PC-9 (cell line): Measurements from ENCODE around the gene APBA2. TPM values are rescaled to one million over a fixed set of nuclear protein-coding genes. Genes with fewer than 3 reads are reported as not detected.

Experiments used
- BruUV-seq: library from RNA; stranded (reverse); fragments of 400-500 nt; replicated peaks from 2 replicates; lab custom pipeline; 2021; lab: Mats Ljungman, UMichigan
- CTCF ChIA-PET: fragments of 300-600 bp; sonication (Branson Sonifier 250); formaldehyde crosslinking; loops from one replicate; lab custom pipeline; 2022; ENCODE audit warnings: antibody characterized with exemption; lab: Charles Lee
- POLR2A ChIA-PET: fragments of 300-600 bp; sonication (Branson Sonifier 250); formaldehyde crosslinking; loops from one replicate; lab custom pipeline; 2022; ENCODE audit warnings: antibody characterized with exemption; ENCODE audit not compliant: unreplicated experiment; lab: Charles Lee
- DNase-seq, 2 experiments: peaks; one replicate each; pipeline versions ENCODE4 v3.0.0 to v3.0.0-alpha.2; 2015 to 2022; ENCODE audit warnings: mixed read lengths in 1 of 2
- H2AFZ ChIP-seq: fragments of 200-600 bp; sonication (generic); 2 replicates; pipeline ENCODE4 v1.8.1; 2017; ENCODE audit warnings: antibody characterized with exemption
- H3F3A ChIP-seq: fragments of 200-600 bp; sonication (generic); 2 replicates; pipeline ENCODE4 v1.8.1; 2017; ENCODE audit warnings: antibody characterized with exemption, mild to moderate bottlenecking, low read depth; ENCODE audit not compliant: insufficient read depth
- H3K27ac ChIP-seq: fragments of 200-600 bp; sonication (generic); 2 replicates; pipeline ENCODE4 v1.6.1; 2016; ENCODE audit warnings: mixed run types
- H3K27me3 ChIP-seq: fragments of 200-600 bp; sonication (generic); 2 replicates; pipeline ENCODE4 v1.6.1; 2016; ENCODE audit warnings: low read depth, mixed run types; ENCODE audit not compliant: insufficient read depth
- H3K36me3 ChIP-seq: fragments of 200-600 bp; sonication (generic); 2 replicates; pipeline ENCODE4 v1.6.1; 2016; ENCODE audit warnings: low read depth, mixed run types
- H3K4me1 ChIP-seq: fragments of 200-600 bp; sonication (generic); replicated peaks from 2 replicates; pipeline ENCODE4 v1.6.1; 2016; ENCODE audit warnings: mixed run types; ENCODE audit not compliant: insufficient read depth
- H3K4me2 ChIP-seq: fragments of 200-600 bp; sonication (generic); 2 replicates; pipeline ENCODE4 v1.6.1; 2017; ENCODE audit warnings: mixed run types
- H3K4me3 ChIP-seq: fragments of 200-600 bp; sonication (generic); 2 replicates; pipeline ENCODE4 v1.6.1; 2016; ENCODE audit warnings: mixed run types
- H3K79me2 ChIP-seq: fragments of 200-600 bp; sonication (generic); 2 replicates; pipeline ENCODE4 v1.6.1; 2017; ENCODE audit warnings: low read depth, mixed run types
- H3K9me2 ChIP-seq: fragments of 200-600 bp; sonication (generic); 2 replicates; pipeline ENCODE4 v1.8.1; 2017; ENCODE audit warnings: mild to moderate bottlenecking; ENCODE audit not compliant: insufficient read depth
- H3K9me3 ChIP-seq: fragments of 200-600 bp; sonication (generic); 2 replicates; pipeline ENCODE4 v1.8.1; 2016; ENCODE audit warnings: low read depth; ENCODE audit not compliant: insufficient read depth
- H4K20me1 ChIP-seq: fragments of 200-600 bp; sonication (generic); 2 replicates; pipeline ENCODE4 v1.8.1; 2017; ENCODE audit not compliant: insufficient read depth
- CTCF ChIP-seq: fragments of 200-600 bp; sonication (generic); conservative IDR thresholded peaks from 2 replicates; pipeline ENCODE4 v1.6.1; 2017; ENCODE audit warnings: mixed run types, antibody characterized with exemption, mild to moderate bottlenecking, moderate library complexity
- EZH2 ChIP-seq: fragments of 200-600 bp; sonication (generic); IDR thresholded peaks from 2 replicates; pipeline ENCODE4 v1.8.0; 2017; ENCODE audit warnings: antibody characterized with exemption, low read depth
- intact Hi-C: fragments of 100-400 bp; cut with micrococcal nuclease; formaldehyde crosslinking; loops from one replicate; pipeline ENCODE4 v1.10.0; 2022; ENCODE audit not compliant: unreplicated experiment
- total RNA-seq: library from RNA; stranded (reverse); gene quantifications from 2 replicates; pipeline ENCODE4 v1.2.3, GENCODE V29; 2021

The APBA2 gene
- total RNA-seq, 1 experiment from 2014 or later = not detected

GRCh38 chr15:29132735-29133181 is 247.0 kb downstream of the APBA2 start:
- intact Hi-C loops = no loop called here
- no peaks in the 10 kb centered on the region for H4K20me1 ChIP-seq
- TF ChIP-seq EZH2 = no peak
- TF ChIP-seq CTCF = no peak
- DNase-seq = no peak
- no peaks in the 10 kb centered on the region for H3K9me3 ChIP-seq
- H3K4me2 ChIP-seq = no peak overlapping the region
- no peaks in the 10 kb centered on the region for H3K79me2 ChIP-seq
- peaks cover 21% of the 10 kb centered on the region; the same call in 1 of the 2 replicates for H3K27me3 ChIP-seq
- no peak overlapping the region for H3K4me3 ChIP-seq
- H2AFZ ChIP-seq = no peak overlapping the region
- H3K4me1 ChIP-seq = no peaks in the 10 kb centered on the region
- H3K9me2 ChIP-seq = no peaks in the 10 kb centered on the region
- BruUV-seq = no TSS peak
- no peaks in the 10 kb centered on the region for H3F3A ChIP-seq
- H3K36me3 ChIP-seq = no peaks in the 10 kb centered on the region
- no peak overlapping the region for H3K27ac ChIP-seq
- ChIA-PET POLR2A (no interaction called here), CTCF (no interaction called here)

- Histone ChIP-seq H3K27me3 (peaks cover 18% of the 10 kb centered on the region; the same call in 1 of the 2 replicates), H3F3A (no peaks in the 10 kb centered on the region), H3K79me2 (no peaks in the 10 kb centered on the region), H3K4me1 (no peaks in the 10 kb centered on the region), H3K9me3 (no peaks in the 10 kb centered on the region), H3K4me3 (no peak overlapping the region), H4K20me1 (no peaks in the 10 kb centered on the region), H3K4me2 (no peak overlapping the region), H3K36me3 (no peaks in the 10 kb centered on the region), H3K9me2 (no peaks in the 10 kb centered on the region), H2AFZ (no peak overlapping the region), H3K27ac (no peak overlapping the region)
- intact Hi-C loops = no loop called here
- no peak for DNase-seq
- BruUV-seq = no TSS peak
- TF ChIP-seq CTCF (no peak), EZH2 (no peak)
- CTCF ChIA-PET = no interaction called here
- POLR2A ChIA-PET = no interaction called here
Observed at GRCh38 chr15:29133321-29133720, 247.5 kb downstream of the APBA2 start.

GRCh38 chr15:29133791-29134190 is 248.0 kb downstream of the APBA2 start:
- CTCF ChIA-PET = no interaction called here
- POLR2A ChIA-PET = no interaction called here
- H3F3A ChIP-seq = no peaks in the 10 kb centered on the region

GRCh38 chr15:29134239-29134638 is 248.5 kb downstream of the APBA2 start:
- no peak for DNase-seq
- H3K9me2 ChIP-seq = no peaks in the 10 kb centered on the region
- H3K36me3 ChIP-seq = no peaks in the 10 kb centered on the region
- peaks cover 20% of the 10 kb centered on the region for H3K27me3 ChIP-seq
- no peak overlapping the region for H3K4me2 ChIP-seq
- no peaks in the 10 kb centered on the region for H3K79me2 ChIP-seq
- H4K20me1 ChIP-seq = no peaks in the 10 kb centered on the region
- no peaks in the 10 kb centered on the region for H3K9me3 ChIP-seq
- H3K4me1 ChIP-seq = no peaks in the 10 kb centered on the region
- no peak for TF ChIP-seq CTCF
- no peak for TF ChIP-seq EZH2
- CTCF ChIA-PET = no interaction called here
- H2AFZ ChIP-seq = no peak overlapping the region
- intact Hi-C loops = no loop called here
- POLR2A ChIA-PET = no interaction called here
- no peak overlapping the region for H3K27ac ChIP-seq
- H3F3A ChIP-seq = no peaks in the 10 kb centered on the region
- H3K4me3 ChIP-seq = no peak overlapping the region
- BruUV-seq = no TSS peak

More at GRCh38 chr15:29133791-29134190, 248.0 kb downstream of the APBA2 start:
- H3K9me3 ChIP-seq = no peaks in the 10 kb centered on the region
- H3K9me2 ChIP-seq = no peaks in the 10 kb centered on the region
- H3K4me3 ChIP-seq = no peak overlapping the region
- no peak for TF ChIP-seq EZH2
- no peaks in the 10 kb centered on the region for H4K20me1 ChIP-seq
- peaks cover 18% of the 10 kb centered on the region; the same call in 1 of the 2 replicates for H3K27me3 ChIP-seq
- H3K36me3 ChIP-seq = no peaks in the 10 kb centered on the region
- H3K4me1 ChIP-seq = no peaks in the 10 kb centered on the region
- no peak for DNase-seq
- H2AFZ ChIP-seq = no peak overlapping the region
- BruUV-seq = no TSS peak
- H3K79me2 ChIP-seq = no peaks in the 10 kb centered on the region
- no peak overlapping the region for H3K4me2 ChIP-seq
- H3K27ac ChIP-seq = no peak overlapping the region
- intact Hi-C loops = no loop called here
